H9 (cell line): Measurements from ENCODE around the gene CD300A. TPM values are rescaled to one million over a fixed set of nuclear protein-coding genes. Genes with fewer than 3 reads are reported as not detected.

ENCODE experiments used
- DNase-seq: peaks from one replicate; pipeline ENCODE4 v3.0.0-alpha.2; 2017
- H2AFZ ChIP-seq: one replicate; pipeline ENCODE4 v1.6.1; 2013; ENCODE audit warnings: mild to moderate bottlenecking, low read length, control low read depth, moderate library complexity
- H2AK5ac ChIP-seq: 2 replicates; pipeline ENCODE4 v1.6.1; 2013; ENCODE audit warnings: low read length, control low read depth, mixed read lengths; ENCODE audit not compliant: insufficient read length
- H2BK120ac ChIP-seq: one replicate; pipeline ENCODE4 v1.6.1; 2013; ENCODE audit warnings: low read depth, mild to moderate bottlenecking, low read length, control low read depth, inconsistent platforms; ENCODE audit not compliant: poor library complexity, severe bottlenecking
- H2BK12ac ChIP-seq: 2 replicates; pipeline ENCODE4 v1.6.1; 2013; ENCODE audit warnings: low read length, control low read depth, mixed read lengths, low read depth; ENCODE audit not compliant: insufficient read length
- H2BK15ac ChIP-seq: 2 replicates; pipeline ENCODE4 v1.6.1; 2013; ENCODE audit warnings: low read depth, low read length, control low read depth
- H2BK20ac ChIP-seq: one replicate; pipeline ENCODE4 v1.6.1; 2013; ENCODE audit warnings: low read depth, mild to moderate bottlenecking, low read length, control low read depth, inconsistent platforms; ENCODE audit not compliant: poor library complexity, severe bottlenecking
- H2BK5ac ChIP-seq: 2 replicates; pipeline ENCODE4 v1.6.1; 2013; ENCODE audit warnings: low read length, control low read depth, mixed read lengths; ENCODE audit not compliant: insufficient read length
- H3K14ac ChIP-seq: 2 replicates; pipeline ENCODE4 v1.6.1; 2013; ENCODE audit warnings: low read length, control low read depth; ENCODE audit not compliant: insufficient read depth
- H3K18ac ChIP-seq: 2 replicates; pipeline ENCODE4 v1.6.1; 2013; ENCODE audit warnings: low read depth, mild to moderate bottlenecking, mixed read lengths, low read length, control low read depth; ENCODE audit not compliant: insufficient read length
- H3K23ac ChIP-seq: 2 replicates; pipeline ENCODE4 v1.6.1; 2013; ENCODE audit warnings: low read length, control low read depth, mixed read lengths, low read depth; ENCODE audit not compliant: insufficient read length
- H3K23me2 ChIP-seq: 2 replicates; pipeline ENCODE4 v1.6.1; 2013; ENCODE audit warnings: low read depth, mild to moderate bottlenecking, mixed read lengths, low read length, control low read depth; ENCODE audit not compliant: insufficient read length, poor library complexity, severe bottlenecking
- H3K27ac ChIP-seq: 2 replicates; pipeline ENCODE4 v1.5.1; 2013; ENCODE audit warnings: low read length, control low read depth, mixed read lengths, low read depth; ENCODE audit not compliant: insufficient read length
- H3K27me3 ChIP-seq: 2 replicates; pipeline ENCODE4 v1.6.1; 2013; ENCODE audit warnings: low read length, control low read depth, inconsistent platforms; ENCODE audit not compliant: insufficient read depth
- H3K4ac ChIP-seq: 2 replicates; pipeline ENCODE4 v1.6.1; 2013; ENCODE audit warnings: low read depth, mild to moderate bottlenecking, control low read depth, inconsistent platforms, low read length, moderate library complexity
- H3K4me1 ChIP-seq: 2 replicates; pipeline ENCODE4 v1.6.1; 2013; ENCODE audit warnings: low read length, control low read depth, inconsistent platforms; ENCODE audit not compliant: insufficient read depth
- H3K4me2 ChIP-seq: 2 replicates; pipeline ENCODE4 v1.6.1; 2013; ENCODE audit warnings: low read length, control low read depth, mixed read lengths; ENCODE audit not compliant: insufficient read length, insufficient read depth
- H3K56ac ChIP-seq: 2 replicates; pipeline ENCODE4 v1.6.1; 2013; ENCODE audit warnings: low read depth, mild to moderate bottlenecking, mixed read lengths, low read length, control low read depth; ENCODE audit not compliant: insufficient read length
- H3K79me1 ChIP-seq: 2 replicates; pipeline ENCODE4 v1.6.1; 2013; ENCODE audit warnings: low read depth, mild to moderate bottlenecking, moderate library complexity, low read length, control low read depth, inconsistent platforms; ENCODE audit not compliant: insufficient read depth, poor library complexity, severe bottlenecking
- H3K79me2 ChIP-seq: 2 replicates; pipeline ENCODE4 v1.6.1; 2013; ENCODE audit warnings: low read length, control low read depth, inconsistent platforms; ENCODE audit not compliant: insufficient read depth
- H3K9ac ChIP-seq: 2 replicates; pipeline ENCODE4 v1.6.1; 2013; ENCODE audit warnings: low read length, control low read depth, mixed read lengths; ENCODE audit not compliant: insufficient read length; ENCODE audit errors: extremely low read depth
- H3K9me3 ChIP-seq: one replicate; pipeline ENCODE4 v1.6.1; 2013; ENCODE audit warnings: low read depth, low read length, inconsistent platforms; ENCODE audit not compliant: control insufficient read depth
- H3T11ph ChIP-seq: one replicate; pipeline ENCODE4 v1.6.1; 2013; ENCODE audit warnings: mild to moderate bottlenecking, low read length, control low read depth, inconsistent platforms
- H4K20me1 ChIP-seq: one replicate; pipeline ENCODE4 v1.6.1; 2013; ENCODE audit not compliant: control insufficient read depth, insufficient read length, insufficient read depth
- H4K5ac ChIP-seq: 2 replicates; pipeline ENCODE4 v1.6.1; 2013; ENCODE audit warnings: low read depth, mild to moderate bottlenecking, mixed read lengths, low read length, control low read depth; ENCODE audit not compliant: insufficient read length
- H4K8ac ChIP-seq: replicated peaks from 2 replicates; pipeline ENCODE4 v1.6.1; 2013; ENCODE audit warnings: low read length, control low read depth, mixed read lengths, low read depth; ENCODE audit not compliant: insufficient read length
- H4K91ac ChIP-seq: 2 replicates; pipeline ENCODE4 v1.6.1; 2013; ENCODE audit warnings: low read depth, mild to moderate bottlenecking, moderate library complexity, mixed read lengths, low read length, control low read depth; ENCODE audit not compliant: insufficient read length
- H3K27ac Mint-ChIP-seq, 3 experiments: 2 replicates in 2 of 3; 3 replicates in 1 of 3; pipeline ENCODE4 v1.8.0; 2020 to 2021; ENCODE audit warnings: mixed read lengths in 3 of 3, mild to moderate bottlenecking in 1 of 3, moderate library complexity in 1 of 3
- H3K27me3 Mint-ChIP-seq: 2 replicates; pipeline ENCODE4 v1.8.0; 2021; ENCODE audit warnings: low read depth, mild to moderate bottlenecking, moderate library complexity, mixed read lengths
- H3K36me3 Mint-ChIP-seq, 3 experiments: 2 replicates in 2 of 3; 3 replicates in 1 of 3; pipeline ENCODE4 v1.8.0; 2020 to 2021; ENCODE audit warnings: low read depth in 3 of 3, mixed read lengths in 3 of 3; ENCODE audit not compliant: insufficient read depth in 1 of 3
- H3K4me1 Mint-ChIP-seq, 2 experiments: 2 replicates each; pipeline ENCODE4 v1.8.0; 2020; ENCODE audit warnings: mixed read lengths in 2 of 2
- H3K4me3 Mint-ChIP-seq, 2 experiments: 2 replicates in 1 of 2; 3 replicates in 1 of 2; pipeline ENCODE4 v1.8.0; 2020 to 2021; ENCODE audit warnings: mild to moderate bottlenecking in 2 of 2, mixed read lengths in 2 of 2, moderate library complexity in 1 of 2
- H3K9me3 Mint-ChIP-seq, 2 experiments: 2 replicates in 1 of 2; 3 replicates in 1 of 2; pipeline ENCODE4 v1.8.0; 2020; ENCODE audit warnings: mild to moderate bottlenecking in 2 of 2, mixed read lengths in 2 of 2, moderate library complexity in 1 of 2
- CTCF ChIP-seq: fragments of 200-600 bp; sonication (generic); conservative IDR thresholded peaks from 3 replicates; pipeline ENCODE4 v1.8.0; 2021; ENCODE audit warnings: antibody characterized with exemption, mild to moderate bottlenecking
- WGBS: extraction: QIAGEN DNeasy Blood & Tissue Kit; methylation state at CpG from one replicate; pipeline ENCODE4 v1.1.7; 2013; ENCODE audit warnings: missing lambda C conversion rate, low lambda C conversion rate, mixed read lengths; ENCODE audit not compliant: insufficient read length; ENCODE audit errors: extremely low coverage; 5-methylcytosine and 5-hydroxymethylcytosine counted together
- total RNA-seq: library from RNA; stranded (reverse); gene quantifications from 2 replicates; pipeline ENCODE4 v1.2.1, GENCODE V29; 2021

CD300A gene
- total RNA-seq, 1 experiment from 2014 or later, result not detected

- H3K14ac ChIP-seq, result no peak overlapping the region
- no peak overlapping the region for H2BK5ac ChIP-seq
- no peaks in the 10 kb centered on the region for H3K4me1 ChIP-seq
- H3K18ac ChIP-seq, result no peak overlapping the region
- no peak overlapping the region for H3K4me2 ChIP-seq
- no peak overlapping the region for H3K56ac ChIP-seq
- TF ChIP-seq CTCF, result no peak
- H3K79me2 ChIP-seq, result no peaks in the 10 kb centered on the region
- no peaks in the 10 kb centered on the region for H4K20me1 ChIP-seq
- H2AK5ac ChIP-seq, result no peak overlapping the region
- no CpG with 5 or more reads among the region's 8 CpGs for WGBS
- no peak for DNase-seq
- no peaks in the 10 kb centered on the region for H3K79me1 ChIP-seq
- H3K36me3 Mint-ChIP-seq, result peaks cover 2 to 5% (median 3%) of the 10 kb centered on the region in 3 experiments; a peak in 6 of 7 replicates
- no peak overlapping the region for H2BK20ac ChIP-seq
- no peak overlapping the region for H2BK15ac ChIP-seq
- no peak overlapping the region for H4K5ac ChIP-seq
- H3K23me2 ChIP-seq, result peaks cover 4% of the 10 kb centered on the region
- peaks cover 4 to 6% of the 10 kb centered on the region in 2 experiments for H3K4me1 Mint-ChIP-seq
- no peak overlapping the region; a peak in 1 of 7 replicates for H3K27ac Mint-ChIP-seq
- no peak overlapping the region for H2BK12ac ChIP-seq
- H3K4ac ChIP-seq, result no peak overlapping the region
- no peak overlapping the region for H3K4me3 Mint-ChIP-seq
- H3K9ac ChIP-seq, result no peak overlapping the region
- H2BK120ac ChIP-seq, result no peak overlapping the region
- no peaks in the 10 kb centered on the region for H3K27me3 ChIP-seq
- H2AFZ ChIP-seq, result no peak overlapping the region
- H4K8ac ChIP-seq, result no peak overlapping the region
- no peak overlapping the region for H4K91ac ChIP-seq
- peaks cover 25% of the 10 kb centered on the region for H3K27me3 Mint-ChIP-seq
- no peaks in the 10 kb centered on the region for H3K9me3 ChIP-seq
- H3T11ph ChIP-seq, result no peak overlapping the region
- H3K27ac ChIP-seq, result no peak overlapping the region
- H3K9me3 Mint-ChIP-seq, result peaks cover 18 to 22% of the 10 kb centered on the region in 2 experiments
- no peak overlapping the region for H3K23ac ChIP-seq
Observed at GRCh38 chr17:74473294-74473693, 6.9 kb downstream of the CD300A start.
